GM20000 (cell line): ENCODE measurements around the gene HSBP1.

Experiments
- DNase-seq: peaks from one replicate; pipeline ENCODE4 v3.0.0; 2012; ENCODE audit warnings: low spot score
- CTCF ChIP-seq: IDR thresholded peaks from 2 replicates; pipeline ENCODE4 v1.5.1; 2012; ENCODE audit warnings: mild to moderate bottlenecking, control low read depth; ENCODE audit errors: extremely low read depth, missing control alignments

HSBP1 gene

GRCh38 chr16:83830769-83831455 lies 23.1 kb downstream of the HSBP1 start:
- no peak for TF ChIP-seq CTCF

GRCh38 chr16:83831456-83831987 lies 23.7 kb downstream of the HSBP1 start:
- DNase-seq, result no peak
- TF ChIP-seq CTCF, result no peak

More at GRCh38 chr16:83830769-83831455, 23.1 kb downstream of the HSBP1 start:
- DNase-seq, result no peak

- no peak for TF ChIP-seq CTCF
Observed at GRCh38 chr16:83833921-83834320, 26.1 kb downstream of the HSBP1 start.

GRCh38 chr16:83835586-83836566 lies 28.1 kb downstream of the HSBP1 start:
- TF ChIP-seq CTCF, result no peak
- DNase-seq, result no peak

More at GRCh38 chr16:83833921-83834320, 26.1 kb downstream of the HSBP1 start:
- no peak for DNase-seq

- no peak for TF ChIP-seq CTCF
- DNase-seq, result no peak
Observed at GRCh38 chr16:83837566-83837965, 29.8 kb downstream of the HSBP1 start.

- DNase-seq, result no peak
- no peak for TF ChIP-seq CTCF
Observed at GRCh38 chr16:83838151-83838550, 30.4 kb downstream of the HSBP1 start.

- DNase-seq, result no peak
- no peak for TF ChIP-seq CTCF
Observed at GRCh38 chr16:83839561-83839960, 31.8 kb downstream of the HSBP1 start.
